Measurements from ENCODE around the gene NKPD1. TPM values are rescaled to one million over a fixed set of nuclear protein-coding genes. Genes with fewer than 3 reads are reported as not detected.

The NKPD1 gene
- total and polyA plus RNA-seq, 3 donors from 2014 or later = 1.0 to 4.2 (median 1.3) TPM

DNA sequence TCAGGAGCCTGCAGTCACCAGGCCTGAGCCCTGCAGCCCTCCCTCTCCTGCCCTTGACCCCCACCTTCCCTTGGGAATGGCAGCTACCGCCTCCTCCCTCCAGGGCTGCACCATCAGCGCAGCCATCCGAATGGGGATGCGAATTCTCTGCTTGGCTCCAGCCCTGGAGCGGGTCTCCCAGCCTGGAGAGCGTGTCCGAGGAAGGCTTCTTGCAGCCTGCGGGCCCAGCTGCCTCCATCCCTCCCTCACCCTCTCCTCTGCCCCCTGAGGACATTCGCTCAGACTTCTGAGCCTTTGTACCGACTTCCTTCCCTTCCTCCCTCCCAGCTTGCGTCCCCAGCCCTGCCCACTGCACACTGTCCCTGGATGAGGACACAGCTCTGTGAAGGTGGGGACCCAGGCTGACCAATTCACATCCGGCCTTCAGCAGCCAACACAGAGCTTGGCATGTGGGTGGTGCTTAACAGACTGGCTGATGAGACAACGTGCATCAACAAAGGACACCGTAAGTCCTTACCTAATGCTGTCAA, 6.0 kb upstream of the NKPD1 start:
- Histone ChIP-seq H3K9me3 (no peaks in the 10 kb centered on the region), H3K27ac (no peak overlapping the region), H3K27me3 (no peaks in the 10 kb centered on the region), H3K4me3 (no peak overlapping the region), H3K4me1 (peaks cover 12% of the 10 kb centered on the region), H3K36me3 (ENCODE audit: low read depth, missing control alignments) (no peaks in the 10 kb centered on the region)
- intact Hi-C loops (cut with DNase I; ENCODE audit: low total_unique reads) = no loop called here
- TF ChIP-seq, protein P1, sequence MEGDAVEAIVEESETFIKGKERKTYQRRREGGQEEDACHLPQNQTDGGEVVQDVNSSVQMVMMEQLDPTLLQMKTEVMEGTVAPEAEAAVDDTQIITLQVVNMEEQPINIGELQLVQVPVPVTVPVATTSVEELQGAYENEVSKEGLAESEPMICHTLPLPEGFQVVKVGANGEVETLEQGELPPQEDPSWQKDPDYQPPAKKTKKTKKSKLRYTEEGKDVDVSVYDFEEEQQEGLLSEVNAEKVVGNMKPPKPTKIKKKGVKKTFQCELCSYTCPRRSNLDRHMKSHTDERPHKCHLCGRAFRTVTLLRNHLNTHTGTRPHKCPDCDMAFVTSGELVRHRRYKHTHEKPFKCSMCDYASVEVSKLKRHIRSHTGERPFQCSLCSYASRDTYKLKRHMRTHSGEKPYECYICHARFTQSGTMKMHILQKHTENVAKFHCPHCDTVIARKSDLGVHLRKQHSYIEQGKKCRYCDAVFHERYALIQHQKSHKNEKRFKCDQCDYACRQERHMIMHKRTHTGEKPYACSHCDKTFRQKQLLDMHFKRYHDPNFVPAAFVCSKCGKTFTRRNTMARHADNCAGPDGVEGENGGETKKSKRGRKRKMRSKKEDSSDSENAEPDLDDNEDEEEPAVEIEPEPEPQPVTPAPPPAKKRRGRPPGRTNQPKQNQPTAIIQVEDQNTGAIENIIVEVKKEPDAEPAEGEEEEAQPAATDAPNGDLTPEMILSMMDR (IDR thresholded peaks at IDR 0.05) = no peak
- TF ChIP-seq POLR2A (IDR thresholded peaks at IDR 0.05) = no peak
- DNase-seq = no peak
- WGBS, 2 donors = 39 to 61% methylated on average over 13 to 14 of the region's 14 CpGs

DNA sequence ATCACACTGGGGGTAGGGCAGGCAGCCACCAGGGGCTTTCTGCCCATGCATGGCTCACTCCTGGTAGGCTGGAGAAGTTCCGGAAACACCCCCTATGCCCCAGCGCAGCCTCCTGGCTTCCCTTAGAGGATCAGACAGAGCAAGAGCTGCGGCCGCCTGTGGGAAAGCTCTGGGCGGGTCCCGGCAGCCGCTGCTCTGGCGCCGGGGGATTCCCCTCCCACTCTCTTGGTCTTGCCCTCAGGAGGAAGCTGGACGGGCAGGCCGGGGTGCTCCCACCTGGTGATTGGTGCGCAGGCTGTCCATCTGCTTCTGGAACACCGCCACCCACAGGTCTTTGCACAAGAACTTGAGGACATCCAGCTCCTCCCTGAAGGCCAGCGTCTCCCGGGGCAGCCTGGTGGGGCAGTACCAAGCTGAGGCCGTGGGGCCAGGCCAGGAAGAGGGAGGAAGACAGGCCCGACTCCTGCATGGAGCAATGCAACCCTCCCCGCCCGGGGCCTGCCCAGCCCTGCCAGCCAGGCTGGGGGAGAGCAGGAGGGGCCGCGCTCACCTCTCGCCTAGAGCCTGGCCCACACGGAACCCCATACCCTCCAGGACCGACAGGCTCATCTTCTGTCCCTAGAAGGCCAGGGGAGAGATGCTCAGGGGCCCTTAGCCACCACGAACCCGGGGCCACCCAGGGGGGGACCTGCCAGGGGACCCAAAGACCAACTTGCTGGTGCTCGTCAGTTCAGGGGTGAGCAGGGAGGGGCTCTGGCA, 4.0 kb upstream of the NKPD1 start:
- H3K27me3 ChIP-seq = no peaks in the 10 kb centered on the region
- peaks cover 12% of the 10 kb centered on the region for H3K4me1 ChIP-seq
- no peak for TF ChIP-seq POLR2A (IDR thresholded peaks at IDR 0.05)
- TF ChIP-seq, protein P1 (IDR thresholded peaks at IDR 0.05) = no peak
- WGBS, 2 donors = 17 to 53% methylated on average over 7 to 27 of the region's 27 CpGs
- DNase-seq = peak; percentile 55
- no peak overlapping the region for H3K4me3 ChIP-seq
- intact Hi-C loops (cut with DNase I; ENCODE audit: low total_unique reads) = no loop called here
- H3K27ac ChIP-seq = no peak overlapping the region
- no peaks in the 10 kb centered on the region for H3K36me3 ChIP-seq (ENCODE audit: low read depth, missing control alignments)
- H3K9me3 ChIP-seq = no peaks in the 10 kb centered on the region

DNA sequence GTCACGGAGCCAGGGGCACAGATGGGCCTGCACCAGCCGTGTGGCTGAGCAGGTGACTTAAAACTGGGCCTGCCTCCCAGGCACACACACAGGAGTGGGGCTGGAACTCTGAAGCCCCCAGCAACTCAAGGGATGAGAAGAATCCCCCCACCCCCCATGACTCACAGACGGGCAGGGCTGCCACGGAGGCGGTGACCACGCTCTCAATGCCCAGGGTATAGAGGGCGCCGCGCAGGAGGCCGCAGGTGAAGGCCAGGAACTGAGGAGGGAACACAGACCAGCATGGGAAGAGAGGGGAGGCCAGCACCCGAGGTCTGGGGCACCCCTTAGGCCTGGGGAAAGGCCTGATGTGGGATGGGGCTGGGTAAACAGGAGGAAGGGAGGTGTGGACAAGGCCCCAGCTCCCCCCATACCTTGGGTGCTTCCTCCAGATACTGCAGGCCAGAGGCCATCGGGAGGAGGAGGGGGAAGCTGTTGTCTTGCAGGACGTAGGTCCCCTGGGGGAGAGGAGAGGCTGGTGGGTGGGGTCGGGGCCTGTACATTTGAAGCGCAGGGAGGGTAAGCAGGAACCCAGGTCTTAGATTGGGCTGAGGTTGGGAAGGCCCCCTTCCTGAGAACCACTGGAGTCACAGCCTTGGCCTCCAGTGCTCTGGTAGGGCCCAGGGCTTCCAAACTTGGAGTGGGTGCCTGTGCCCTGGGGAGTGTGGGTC, 3.1 kb upstream of the NKPD1 start:
- Histone ChIP-seq H3K4me3 (no peak overlapping the region), H3K27me3 (no peaks in the 10 kb centered on the region), H3K36me3 (ENCODE audit: low read depth, missing control alignments) (no peaks in the 10 kb centered on the region), H3K9me3 (no peaks in the 10 kb centered on the region), H3K27ac (no peak overlapping the region), H3K4me1 (peaks cover 12% of the 10 kb centered on the region)
- no peak for DNase-seq
- no peak for TF ChIP-seq POLR2A (IDR thresholded peaks at IDR 0.05)
- TF ChIP-seq, protein P1 (IDR thresholded peaks at IDR 0.05) = no peak
- 85 to 86% methylated on average over 10 to 15 of the region's 15 CpGs for WGBS, 2 donors
- intact Hi-C loops (cut with DNase I; ENCODE audit: low total_unique reads) = no loop called here

DNA sequence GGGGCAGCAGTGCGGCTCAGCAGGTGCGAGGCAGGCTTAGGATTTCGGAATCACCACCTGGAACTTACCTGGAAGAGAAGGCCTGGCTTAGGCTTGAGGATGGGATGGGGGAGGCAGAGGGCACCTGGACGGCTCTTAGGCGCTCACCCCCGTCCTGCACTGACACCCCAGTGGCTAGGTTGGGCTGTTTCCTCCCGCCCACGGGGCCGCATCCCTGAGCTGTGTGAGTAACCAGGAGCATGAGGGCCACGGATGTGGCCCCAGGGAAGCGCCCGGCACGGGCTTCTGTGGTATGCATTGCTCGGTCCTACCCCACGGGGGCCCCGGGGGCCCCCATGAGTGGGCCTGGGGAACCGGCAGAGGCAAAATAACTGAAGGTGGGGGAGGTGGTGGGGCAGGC, 2.4 kb upstream of the NKPD1 start:
- intact Hi-C loops (cut with DNase I; ENCODE audit: low total_unique reads) = no loop called here
- Histone ChIP-seq H3K36me3 (ENCODE audit: low read depth, missing control alignments) (no peaks in the 10 kb centered on the region), H3K4me1 (peaks cover 12% of the 10 kb centered on the region), H3K9me3 (no peaks in the 10 kb centered on the region), H3K4me3 (no peak overlapping the region), H3K27ac (no peak overlapping the region), H3K27me3 (no peaks in the 10 kb centered on the region)
- no peak for TF ChIP-seq POLR2A (IDR thresholded peaks at IDR 0.05)
- TF ChIP-seq, protein P1 (IDR thresholded peaks at IDR 0.05) = no peak
- 89 to 94% methylated on average over 11 to 17 of the region's 17 CpGs for WGBS, 2 donors
- no peak for DNase-seq
